ENCODE measurements around the gene RRAS.

Gene RRAS

DNA sequence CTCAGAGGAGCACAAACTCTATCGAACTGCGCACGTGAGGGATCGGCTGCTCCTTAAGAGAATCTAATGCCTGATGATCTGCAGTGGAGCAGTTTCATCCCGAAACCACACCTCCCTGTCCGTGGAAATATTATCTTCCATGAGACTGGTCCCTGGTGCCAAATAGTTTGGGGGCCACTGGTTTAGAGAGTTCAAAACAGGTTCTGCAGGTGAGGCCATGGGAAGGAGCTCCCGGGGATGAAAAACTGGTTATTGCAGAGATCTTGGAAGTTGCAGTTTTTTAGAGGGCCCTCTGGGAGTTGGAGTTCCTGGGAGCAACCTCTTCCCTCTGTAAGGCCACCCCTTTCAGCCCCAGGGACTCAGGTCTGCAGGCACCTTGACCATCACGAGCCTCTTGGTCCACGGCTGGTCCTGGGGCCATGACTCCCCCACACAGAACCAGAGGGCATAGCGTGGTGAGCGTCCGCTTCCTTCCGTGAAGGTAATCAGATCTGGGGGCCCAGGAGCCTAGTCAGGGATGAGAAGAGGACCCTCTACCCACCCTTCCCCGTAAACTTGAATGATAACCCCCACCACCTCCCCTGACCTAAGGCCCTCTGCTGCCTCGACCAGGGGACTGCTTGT, 20.5 kb upstream of the RRAS start:
- TF ChIP-seq, protein P1, sequence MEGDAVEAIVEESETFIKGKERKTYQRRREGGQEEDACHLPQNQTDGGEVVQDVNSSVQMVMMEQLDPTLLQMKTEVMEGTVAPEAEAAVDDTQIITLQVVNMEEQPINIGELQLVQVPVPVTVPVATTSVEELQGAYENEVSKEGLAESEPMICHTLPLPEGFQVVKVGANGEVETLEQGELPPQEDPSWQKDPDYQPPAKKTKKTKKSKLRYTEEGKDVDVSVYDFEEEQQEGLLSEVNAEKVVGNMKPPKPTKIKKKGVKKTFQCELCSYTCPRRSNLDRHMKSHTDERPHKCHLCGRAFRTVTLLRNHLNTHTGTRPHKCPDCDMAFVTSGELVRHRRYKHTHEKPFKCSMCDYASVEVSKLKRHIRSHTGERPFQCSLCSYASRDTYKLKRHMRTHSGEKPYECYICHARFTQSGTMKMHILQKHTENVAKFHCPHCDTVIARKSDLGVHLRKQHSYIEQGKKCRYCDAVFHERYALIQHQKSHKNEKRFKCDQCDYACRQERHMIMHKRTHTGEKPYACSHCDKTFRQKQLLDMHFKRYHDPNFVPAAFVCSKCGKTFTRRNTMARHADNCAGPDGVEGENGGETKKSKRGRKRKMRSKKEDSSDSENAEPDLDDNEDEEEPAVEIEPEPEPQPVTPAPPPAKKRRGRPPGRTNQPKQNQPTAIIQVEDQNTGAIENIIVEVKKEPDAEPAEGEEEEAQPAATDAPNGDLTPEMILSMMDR (IDR thresholded peaks at IDR 0.05) = no peak
- Histone ChIP-seq H3K27me3 (no peaks in the 10 kb centered on the region), H3K4me1 (peaks cover 0 to 17% (median 8%) of the 10 kb centered on the region in 4 donors), H3K27ac (no peak overlapping the region), H3K36me3 (peaks cover 58 to 78% (median 77%) of the 10 kb centered on the region in 3 donors), H3K4me3 (no peak overlapping the region), H3K9me3 (no peaks in the 10 kb centered on the region)
- DNase-seq = no peak
- intact Hi-C loops (cut with DNase I; ENCODE audit: low total_unique reads) = no loop called here

DNA sequence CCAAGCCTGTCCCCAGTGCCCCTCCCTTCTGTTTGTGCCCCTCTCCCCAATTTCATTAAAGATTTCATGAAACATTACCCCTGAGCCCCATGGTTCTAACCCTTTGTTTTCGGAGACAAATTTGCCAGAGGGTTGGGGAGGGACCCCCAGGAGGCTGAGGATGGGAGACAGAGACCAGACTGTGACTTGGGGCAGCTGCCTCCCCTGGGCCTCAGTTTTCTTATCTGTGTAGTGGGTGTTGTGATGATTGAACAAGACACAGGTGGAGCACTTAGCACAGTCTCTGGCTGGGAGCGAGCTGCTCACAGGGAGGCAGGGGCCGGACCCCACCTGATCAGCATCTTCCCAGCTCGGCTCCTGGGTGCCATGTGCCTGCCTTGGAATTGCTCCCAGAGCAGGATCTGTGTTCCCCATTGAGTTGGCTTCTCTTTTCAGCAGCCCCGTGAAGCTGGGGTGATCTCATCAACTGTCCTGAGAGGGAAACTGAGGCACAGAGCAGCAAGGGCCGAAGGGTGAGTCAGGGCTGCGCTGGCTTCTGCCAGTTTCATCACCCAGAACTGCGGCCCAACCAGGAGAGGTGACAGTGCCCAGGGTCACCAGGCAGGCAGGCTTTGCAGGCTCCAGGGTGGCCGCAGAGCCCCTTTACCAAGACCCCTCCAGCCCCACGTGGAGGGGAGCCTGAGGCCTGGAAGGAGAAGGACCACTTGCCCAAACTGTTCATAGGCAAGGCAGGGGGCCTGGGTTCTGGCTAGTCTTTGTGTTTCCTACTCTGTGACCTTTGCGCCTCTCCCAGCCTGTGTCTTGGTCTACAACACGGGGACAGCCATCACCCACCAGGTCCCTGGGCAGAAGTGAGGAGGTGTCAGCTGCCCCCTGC, 18.9 kb upstream of the RRAS start:
- peaks cover 0 to 7% (median 3%) of the 10 kb centered on the region in 4 donors for H3K4me1 ChIP-seq
- H3K27me3 ChIP-seq = no peaks in the 10 kb centered on the region
- H3K36me3 ChIP-seq = peaks cover 69 to 94% (median 94%) of the 10 kb centered on the region in 3 donors
- no peak overlapping the region for H3K27ac ChIP-seq
- no peak for DNase-seq
- H3K4me3 ChIP-seq = no peak overlapping the region
- H3K9me3 ChIP-seq = no peaks in the 10 kb centered on the region
- TF ChIP-seq, protein P1 (IDR thresholded peaks at IDR 0.05) = no peak
- intact Hi-C loops (cut with DNase I; ENCODE audit: low total_unique reads) = no loop called here

DNA sequence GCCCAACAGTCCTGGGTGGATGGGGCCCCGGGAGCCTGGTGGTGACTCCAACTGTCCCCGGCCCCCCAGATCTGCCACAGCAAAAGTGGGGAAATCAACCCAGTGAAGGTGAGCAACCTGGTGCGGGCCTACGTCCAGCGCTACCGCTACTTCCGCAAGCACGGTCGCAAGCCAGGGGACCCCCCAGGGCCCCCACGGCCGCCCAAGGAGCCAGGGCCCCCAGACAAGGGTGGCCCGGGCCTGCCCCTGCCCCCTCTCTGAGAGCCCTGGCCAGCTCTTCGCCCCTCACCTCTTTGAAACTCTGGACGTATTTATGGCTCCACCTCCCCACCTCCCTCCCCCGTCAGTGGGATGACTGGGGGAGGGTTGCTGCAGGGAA, 18.2 kb upstream of the RRAS start:
- intact Hi-C loops (cut with DNase I; ENCODE audit: low total_unique reads) = no loop called here
- no peaks in the 10 kb centered on the region for H3K27me3 ChIP-seq
- H3K4me1 ChIP-seq = peaks cover 0 to under 1% (median 0%) of the 10 kb centered on the region in 4 donors
- no peak overlapping the region for H3K27ac ChIP-seq
- no peak overlapping the region for H3K4me3 ChIP-seq
- H3K36me3 ChIP-seq = peaks cover 75 to 100% (median 100%) of the 10 kb centered on the region in 3 donors
- no peak for DNase-seq
- no peaks in the 10 kb centered on the region for H3K9me3 ChIP-seq
- TF ChIP-seq, protein P1 (IDR thresholded peaks at IDR 0.05) = no peak

DNA sequence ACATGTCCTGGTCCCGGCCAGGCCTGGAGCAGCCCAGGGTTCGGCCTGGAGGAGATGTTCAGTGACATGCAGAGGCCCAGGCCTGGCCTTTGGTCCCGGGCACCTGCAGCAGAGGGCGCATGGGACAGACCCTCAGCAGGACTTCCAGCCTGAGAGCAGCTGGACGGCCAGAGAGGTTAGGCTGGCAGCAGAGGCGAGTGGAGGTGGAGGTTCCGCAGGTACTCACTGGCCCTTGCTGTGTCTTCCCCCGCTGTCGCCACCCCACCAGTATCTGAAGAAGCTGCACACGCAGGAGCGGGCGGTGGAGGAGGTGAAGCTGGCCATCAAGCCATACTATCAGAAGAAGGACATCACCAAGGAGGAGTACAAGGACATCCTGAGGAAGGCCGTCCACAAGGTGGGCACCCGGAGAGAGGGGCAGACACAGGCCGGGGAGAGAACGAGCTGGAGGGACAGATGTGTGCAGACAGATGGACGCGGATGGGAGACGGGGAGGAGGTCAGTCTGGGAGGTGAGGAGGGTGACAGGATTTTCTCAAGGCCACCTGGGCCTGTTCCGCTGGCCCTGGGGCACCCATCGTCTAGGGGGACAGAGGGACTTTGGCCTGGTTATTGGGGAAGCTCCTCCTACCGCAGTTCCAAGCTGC, 17.7 kb upstream of the RRAS start:
- intact Hi-C loops (cut with DNase I; ENCODE audit: low total_unique reads) = no loop called here
- H3K4me3 ChIP-seq = no peak overlapping the region
- no peaks in the 10 kb centered on the region for H3K4me1 ChIP-seq
- peaks cover 78 to 100% (median 100%) of the 10 kb centered on the region in 3 donors for H3K36me3 ChIP-seq
- no peak for DNase-seq
- no peaks in the 10 kb centered on the region for H3K9me3 ChIP-seq
- H3K27me3 ChIP-seq = no peaks in the 10 kb centered on the region
- no peak overlapping the region for H3K27ac ChIP-seq
- TF ChIP-seq, protein P1 (IDR thresholded peaks at IDR 0.05) = no peak

DNA sequence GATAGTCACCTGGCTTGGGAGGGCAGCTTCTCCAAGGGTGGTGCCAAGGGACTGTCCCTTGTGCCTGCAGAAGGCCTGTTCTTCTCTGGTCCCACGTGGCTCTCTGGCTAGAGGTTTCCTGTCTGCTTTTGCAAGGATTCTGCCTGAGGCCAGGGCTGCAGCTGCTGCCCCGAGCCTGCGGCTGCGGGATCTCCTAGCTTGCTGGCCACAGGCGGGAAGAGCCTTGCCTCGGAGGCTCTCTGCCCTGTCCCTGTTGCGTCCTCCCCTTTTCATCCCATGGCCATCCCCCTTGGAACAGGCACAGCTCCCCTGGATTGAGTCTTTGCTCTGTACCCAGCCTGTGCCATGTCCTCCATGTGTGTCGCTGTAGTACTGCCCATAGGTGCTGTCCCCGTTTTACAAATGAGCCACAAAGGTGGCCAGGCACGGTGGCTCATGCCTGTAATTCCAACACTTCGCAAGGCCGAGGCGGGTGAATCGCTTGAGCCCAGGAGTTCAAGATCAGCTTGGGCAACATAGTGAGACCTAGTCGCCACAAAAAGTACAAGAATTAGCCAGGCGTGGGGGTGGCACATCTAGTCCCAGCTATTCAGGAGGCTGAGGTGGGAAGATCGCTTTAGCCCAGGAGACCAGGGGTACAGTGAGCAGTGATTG, 16.6 kb upstream of the RRAS start:
- Histone ChIP-seq H3K4me3 (no peak overlapping the region), H3K36me3 (peaks cover 73 to 100% (median 95%) of the 10 kb centered on the region in 3 donors), H3K27ac (no peak overlapping the region), H3K4me1 (no peaks in the 10 kb centered on the region), H3K9me3 (no peaks in the 10 kb centered on the region), H3K27me3 (no peaks in the 10 kb centered on the region)
- TF ChIP-seq, protein P1 (IDR thresholded peaks at IDR 0.05) = no peak
- intact Hi-C loops (cut with DNase I; ENCODE audit: low total_unique reads) = no loop called here
- no peak for DNase-seq

All from tibial artery (tissue), 4 donors.